Measurements from ENCODE around the gene BIN2. TPM values are rescaled to one million over a fixed set of nuclear protein-coding genes. Genes with fewer than 3 reads are reported as not detected.
"Not testable (repeated sequence)": the region's sequence is repeated elsewhere in the genome, so short reads cannot be mapped to it uniquely, and the experiment has no call there.

BIN2 gene
- polyA plus RNA-seq, 3 donors = 120 to 376 (median 196) TPM

- peaks cover 81% of the 10 kb centered on the region for H3K4me1 Mint-ChIP-seq
- no peaks in the 10 kb centered on the region for H3K27me3 Mint-ChIP-seq (ENCODE audit: low read depth in 3 of 3)
- H3K4me2 ChIP-seq (replicated peaks; ENCODE audit: extremely low read depth, low read length, poor library complexity, severe bottlenecking) = peak overlapping the region; percentile 99
- no peak overlapping the region for H3K9ac ChIP-seq (ENCODE audit: insufficient read depth, low read length, poor library complexity, severe bottlenecking)
- H3K27me3 ChIP-seq (ENCODE audit: control insufficient read depth in 2 of 2, insufficient read depth in 2 of 2, low read length in 2 of 2) = no peaks in the 10 kb centered on the region
- no peaks in the 10 kb centered on the region for H3K9me3 ChIP-seq (replicated peaks in 1 of 2; ENCODE audit: control insufficient read depth in 1 of 2, insufficient read depth in 1 of 2, low read length in 2 of 2)
- peaks cover 24 to 49% of the 10 kb centered on the region in 2 donors for H3K36me3 Mint-ChIP-seq
- no peaks in the 10 kb centered on the region for H3K9me3 Mint-ChIP-seq
- H3K79me2 ChIP-seq (ENCODE audit: insufficient read depth, low read length) = peaks cover 98% of the 10 kb centered on the region
- peaks cover 69 to 81% of the 10 kb centered on the region in 2 donors for H3K4me1 ChIP-seq (ENCODE audit: control insufficient read depth in 1 of 2, insufficient read depth in 2 of 2, low read length in 2 of 2)
- peak overlapping the region in 5 of 7 donors; percentile 61 to 91 (median 80) for H3K27ac Mint-ChIP-seq
- peak overlapping the region in 2 of 3 experiments; percentile 33 to 99 for H3K4me3 ChIP-seq (replicated peaks in 1 of 3; ENCODE audit: low read depth in 2 of 3, low read length in 3 of 3)
- H3K27ac ChIP-seq (ENCODE audit: low read depth in 1 of 2, low read length in 2 of 2) = peak overlapping the region; percentile 48 to 95
- H2AFZ ChIP-seq (ENCODE audit: insufficient read depth, low read depth, low read length, poor library complexity, severe bottlenecking) = no peak overlapping the region
- TF ChIP-seq CTCF (IDR thresholded peaks at IDR 0.05) = no peak
- 17% methylated on average over 1 of the region's 4 CpGs for WGBS (ENCODE audit: insufficient coverage)
- peaks cover 68% of the 10 kb centered on the region for H4K20me1 ChIP-seq (ENCODE audit: insufficient read depth, low read length)
- H3K4me3 Mint-ChIP-seq = peak overlapping the region in 1 of 2 donors; percentile 98
- H3K36me3 ChIP-seq (replicated peaks in 1 of 2; ENCODE audit: control insufficient read depth in 1 of 2, insufficient read depth in 2 of 2, low read length in 2 of 2) = peaks cover 13% of the 10 kb centered on the region in 2 donors
- no peak for DNase-seq
- intact Hi-C loops (cut with micrococcal nuclease) = loop anchor here in 1 of 2 donors (5.0 kb wide), 1 partner anchor 72 kb away; the partner anchor contains the start of gene GALNT6
Measured at GRCh38 chr12:51320311-51320694, 3.7 kb downstream of the BIN2 start.

GRCh38 chr12:51318846-51319599 is 5.0 kb downstream of the BIN2 start:
- H4K20me1 ChIP-seq (ENCODE audit: insufficient read depth, low read length) = peaks cover 81% of the 10 kb centered on the region
- H3K27me3 ChIP-seq (ENCODE audit: control insufficient read depth in 2 of 2, insufficient read depth in 2 of 2, low read length in 2 of 2) = no peaks in the 10 kb centered on the region
- Mint-ChIP-seq H3K4me1 (peaks cover 70% of the 10 kb centered on the region), H3K27me3 (ENCODE audit: low read depth in 3 of 3) (no peaks in the 10 kb centered on the region), H3K9me3 (no peaks in the 10 kb centered on the region), H3K36me3 (peaks cover 25 to 61% of the 10 kb centered on the region in 2 donors), H3K27ac (peak overlapping the region; percentile 66 to 95 (median 88)), H3K4me3 (peak overlapping the region; percentile 60 to 91)
- peak; percentile 17 to 49 (median 23) for DNase-seq
- H3K27ac ChIP-seq (ENCODE audit: low read depth in 1 of 2, low read length in 2 of 2) = peak overlapping the region; percentile 59 to 81
- H3K9ac ChIP-seq (ENCODE audit: insufficient read depth, low read length, poor library complexity, severe bottlenecking) = peak overlapping the region; percentile 23
- peaks cover 57 to 68% of the 10 kb centered on the region in 2 donors for H3K4me1 ChIP-seq (ENCODE audit: control insufficient read depth in 1 of 2, insufficient read depth in 2 of 2, low read length in 2 of 2)
- no peak overlapping the region for H2AFZ ChIP-seq (ENCODE audit: insufficient read depth, low read depth, low read length, poor library complexity, severe bottlenecking)
- peaks cover 100% of the 10 kb centered on the region for H3K79me2 ChIP-seq (ENCODE audit: insufficient read depth, low read length)
- TF ChIP-seq CTCF (IDR thresholded peaks at IDR 0.05) = no peak
- intact Hi-C loops (cut with micrococcal nuclease) = no loop called here
- 0% methylated on average over 1 of the region's 3 CpGs for WGBS (ENCODE audit: insufficient coverage)
- H3K4me2 ChIP-seq (replicated peaks; ENCODE audit: extremely low read depth, low read length, poor library complexity, severe bottlenecking) = peak overlapping the region; percentile 99
- peaks cover 18 to 25% of the 10 kb centered on the region in 2 donors for H3K36me3 ChIP-seq (replicated peaks in 1 of 2; ENCODE audit: control insufficient read depth in 1 of 2, insufficient read depth in 2 of 2, low read length in 2 of 2)
- H3K4me3 ChIP-seq (replicated peaks in 1 of 3; ENCODE audit: low read depth in 2 of 3, low read length in 3 of 3) = peak overlapping the region in 2 of 3 experiments; percentile 15 to 99
- no peaks in the 10 kb centered on the region for H3K9me3 ChIP-seq (replicated peaks in 1 of 2; ENCODE audit: control insufficient read depth in 1 of 2, insufficient read depth in 1 of 2, low read length in 2 of 2)

GRCh38 chr12:51318057-51318806 is 5.7 kb downstream of the BIN2 start:
- H3K27ac Mint-ChIP-seq = peak overlapping the region; percentile 36 to 88 (median 80)
- Histone ChIP-seq H3K4me2 (replicated peaks; ENCODE audit: extremely low read depth, low read length, poor library complexity, severe bottlenecking) (peak overlapping the region; percentile 99), H3K9ac (ENCODE audit: insufficient read depth, low read length, poor library complexity, severe bottlenecking) (peak overlapping the region; percentile 23), H3K36me3 (replicated peaks in 1 of 2; ENCODE audit: control insufficient read depth in 1 of 2, insufficient read depth in 2 of 2, low read length in 2 of 2) (peaks cover 23 to 32% of the 10 kb centered on the region in 2 donors), H3K27ac (ENCODE audit: low read depth in 1 of 2, low read length in 2 of 2) (peak overlapping the region; percentile 16 to 81), H3K4me3 (replicated peaks in 1 of 3; ENCODE audit: low read depth in 2 of 3, low read length in 3 of 3) (peak overlapping the region in 1 of 3 experiments; percentile 99), H3K4me1 (ENCODE audit: control insufficient read depth in 1 of 2, insufficient read depth in 2 of 2, low read length in 2 of 2) (peaks cover 58 to 62% of the 10 kb centered on the region in 2 donors), H4K20me1 (ENCODE audit: insufficient read depth, low read length) (peaks cover 87% of the 10 kb centered on the region), H3K79me2 (ENCODE audit: insufficient read depth, low read length) (peaks cover 98% of the 10 kb centered on the region)
- WGBS (ENCODE audit: insufficient coverage) = 93% methylated on average over 2 of the region's 8 CpGs
- H3K27me3 ChIP-seq (ENCODE audit: control insufficient read depth in 2 of 2, insufficient read depth in 2 of 2, low read length in 2 of 2); DNase-seq; intact Hi-C loops (cut with micrococcal nuclease); H3K27me3 Mint-ChIP-seq (ENCODE audit: low read depth in 3 of 3); H3K9me3 Mint-ChIP-seq; H3K9me3 ChIP-seq (replicated peaks in 1 of 2; ENCODE audit: control insufficient read depth in 1 of 2, insufficient read depth in 1 of 2, low read length in 2 of 2); H2AFZ ChIP-seq (ENCODE audit: insufficient read depth, low read depth, low read length, poor library complexity, severe bottlenecking): not testable (repeated sequence)
- peaks cover 67% of the 10 kb centered on the region for H3K4me1 Mint-ChIP-seq
- H3K4me3 Mint-ChIP-seq = peak overlapping the region; percentile 60 to 91
- peaks cover 30 to 67% of the 10 kb centered on the region in 2 donors for H3K36me3 Mint-ChIP-seq

Measured in CD14-positive monocyte (primary cell).